GM23338 (cell line): ENCODE data around the gene PSKH1. TPM values are rescaled to one million over a fixed set of nuclear protein-coding genes. Genes with fewer than 3 reads are reported as not detected.
A peak's percentile ranks its signal among the peaks of the same experiment; 100 is the strongest.
"Not testable (repeated sequence)": the region's sequence is repeated elsewhere in the genome, so short reads cannot be mapped to it uniquely, and the experiment has no call there.

Experiments used
- ATAC-seq: fragments of 200-7000 bp; cut with Tn5 transposase; 3 replicates; pipeline ENCODE4 v1.9.1; 2020
- DNase-seq: peaks from one replicate; pipeline ENCODE4 v3.0.0-alpha.2; 2015; ENCODE audit warnings: low spot score
- H2AFZ ChIP-seq: fragments of 200-600 bp; sonication (generic); 2 replicates; pipeline ENCODE4 v1.8.0; 2016; ENCODE audit warnings: antibody characterized with exemption, mild to moderate bottlenecking, moderate library complexity
- H3F3A ChIP-seq: fragments of 200-600 bp; sonication (generic); replicated peaks from 2 replicates; pipeline ENCODE4 v1.8.0; 2017; ENCODE audit warnings: antibody characterized with exemption, mixed run types, low read depth
- H3K27ac ChIP-seq: fragments of 200-600 bp; sonication (generic); 2 replicates; pipeline ENCODE4 v1.6.1; 2016; ENCODE audit warnings: low read depth
- H3K27me3 ChIP-seq: fragments of 200-600 bp; sonication (generic); 2 replicates; pipeline ENCODE4 v1.8.0; 2016; ENCODE audit warnings: mild to moderate bottlenecking, mixed run types, moderate library complexity; ENCODE audit not compliant: insufficient read depth
- H3K36me3 ChIP-seq: fragments of 200-600 bp; sonication (generic); 2 replicates; pipeline ENCODE4 v1.8.0; 2016; ENCODE audit warnings: mild to moderate bottlenecking; ENCODE audit not compliant: insufficient read depth
- H3K4me1 ChIP-seq: fragments of 200-600 bp; sonication (generic); 2 replicates; pipeline ENCODE4 v1.8.0; 2016; ENCODE audit warnings: mild to moderate bottlenecking, moderate library complexity; ENCODE audit not compliant: insufficient read depth
- H3K4me2 ChIP-seq: fragments of 200-600 bp; sonication (generic); 2 replicates; pipeline ENCODE4 v1.7.1; 2017; ENCODE audit warnings: mixed run types
- H3K4me3 ChIP-seq: fragments of 200-600 bp; sonication (generic); 2 replicates; pipeline ENCODE4 v1.6.1; 2016; ENCODE audit warnings: mixed run types
- H3K79me2 ChIP-seq: fragments of 200-600 bp; sonication (generic); replicated peaks from 2 replicates; pipeline ENCODE4 v1.8.0; 2017; ENCODE audit warnings: mild to moderate bottlenecking; ENCODE audit not compliant: insufficient read depth
- H3K9me2 ChIP-seq: fragments of 200-600 bp; sonication (generic); 2 replicates; pipeline ENCODE4 v1.8.0; 2017; ENCODE audit not compliant: insufficient read depth
- H4K20me1 ChIP-seq: fragments of 200-600 bp; sonication (generic); replicated peaks from 2 replicates; pipeline ENCODE4 v1.8.0; 2017; ENCODE audit warnings: mild to moderate bottlenecking; ENCODE audit not compliant: insufficient read depth
- H3K27ac Mint-ChIP-seq: 2 replicates; pipeline ENCODE4 v1.8.0; 2020; ENCODE audit warnings: inconsistent platforms, mild to moderate bottlenecking, moderate library complexity, mixed read lengths
- H3K27me3 Mint-ChIP-seq: 3 replicates; pipeline ENCODE4 v1.8.0; 2022; ENCODE audit warnings: low read depth, mild to moderate bottlenecking, moderate library complexity, mixed read lengths, inconsistent platforms; ENCODE audit not compliant: insufficient read depth, poor library complexity
- H3K36me3 Mint-ChIP-seq: 3 replicates; pipeline ENCODE4 v1.8.0; 2021; ENCODE audit warnings: low read depth, mild to moderate bottlenecking, inconsistent platforms, moderate library complexity, mixed read lengths
- H3K4me1 Mint-ChIP-seq: 3 replicates; pipeline ENCODE4 v1.8.0; 2020; ENCODE audit warnings: mild to moderate bottlenecking, inconsistent platforms, mixed read lengths
- H3K4me3 Mint-ChIP-seq: 3 replicates; pipeline ENCODE4 v1.8.0; 2021; ENCODE audit warnings: moderate library complexity, mild to moderate bottlenecking, inconsistent platforms, mixed read lengths
- H3K9me3 Mint-ChIP-seq: 3 replicates; pipeline ENCODE4 v1.8.0; 2020; ENCODE audit warnings: moderate library complexity, mild to moderate bottlenecking, inconsistent platforms, mixed read lengths
- CREB1 ChIP-seq: fragments of 250-450 bp; sonication (Bioruptor Pico); IDR thresholded peaks from 2 replicates; pipeline ENCODE4 v1.5.0; 2020; ENCODE audit warnings: low read depth, mild to moderate bottlenecking, moderate library complexity
- NANOG ChIP-seq: IDR thresholded peaks from 2 replicates; pipeline ENCODE4 v1.6.1; 2016; ENCODE audit warnings: antibody characterized with exemption, borderline replicate concordance
- POLR2AphosphoS5 ChIP-seq: IDR thresholded peaks from 2 replicates; pipeline ENCODE4 v1.6.1; 2016; ENCODE audit warnings: antibody characterized with exemption, low read depth
- ZNF114 ChIP-seq: fragments of 250-450 bp; sonication (Bioruptor Pico); IDR thresholded peaks from 2 replicates; pipeline ENCODE4 v1.5.0; 2020; ENCODE audit warnings: mild to moderate bottlenecking, moderate library complexity
- polyA plus RNA-seq: library from polyadenylated mRNA; unstranded; fragments of >200 nt; fragmentation: Nextera tagmentation; extraction: Ambion mirVana; gene quantifications from 2 replicates; pipeline ENCODE4 v1.2.1, GENCODE V29; 2016
- total RNA-seq: library from RNA; depleted of rRNA; stranded (reverse); fragments of >200 nt; shearing (Covaris generic); gene quantifications from 2 replicates; pipeline ENCODE4 v1.2.3, GENCODE V29; 2014
- TF ChIP-seq, protein P1 (sequence below), 2 experiments: fragments of 200-600 bp in 1 of 2; sonication (generic) in 1 of 2; conservative IDR thresholded peaks; 2 replicates each; pipeline versions ENCODE4 v1.5.1 to v1.6.1; 2016 to 2017; ENCODE audit warnings: antibody characterized with exemption in 2 of 2, low read depth in 2 of 2, mild to moderate bottlenecking in 2 of 2, moderate library complexity in 1 of 2
- TF ChIP-seq, protein P2 (sequence below): IDR thresholded peaks from 2 replicates; pipeline ENCODE4 v1.6.1; 2016; ENCODE audit warnings: antibody characterized with exemption
- TF ChIP-seq, protein P3 (sequence below): IDR thresholded peaks from one replicate; pipeline ENCODE4 v1.6.1; 2018; ENCODE audit warnings: antibody characterized with exemption; ENCODE audit not compliant: unreplicated experiment

PSKH1 gene
- total and polyA plus RNA-seq, 2 experiments from 2014 or later: 14.3 to 23.9 TPM

DNA sequence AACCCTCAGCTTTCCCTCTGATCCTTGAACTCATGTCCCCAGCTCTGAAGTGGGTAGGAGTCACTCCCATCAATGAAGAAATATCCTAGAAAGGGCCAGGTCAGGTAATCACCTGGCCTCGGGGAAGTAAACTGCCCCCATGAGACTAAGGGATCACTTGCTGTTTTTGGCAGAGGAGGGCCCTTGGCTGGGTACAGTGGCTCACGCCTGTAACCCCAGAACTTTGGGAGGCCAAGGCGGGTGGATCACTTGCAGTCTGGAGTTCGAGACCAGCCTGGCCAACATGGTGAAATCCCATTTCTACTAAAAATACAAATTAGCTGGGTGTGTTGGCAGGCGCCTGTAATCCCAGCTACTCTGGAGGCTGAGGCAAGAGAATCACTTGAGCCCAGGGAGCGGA lies 29.0 kb upstream of the PSKH1 start:
- H3K36me3 Mint-ChIP-seq: peaks cover 59% of the 10 kb centered on the region
- Histone ChIP-seq H4K20me1 (peaks cover 48% of the 10 kb centered on the region), H3K36me3 (peaks cover 35% of the 10 kb centered on the region)

DNA sequence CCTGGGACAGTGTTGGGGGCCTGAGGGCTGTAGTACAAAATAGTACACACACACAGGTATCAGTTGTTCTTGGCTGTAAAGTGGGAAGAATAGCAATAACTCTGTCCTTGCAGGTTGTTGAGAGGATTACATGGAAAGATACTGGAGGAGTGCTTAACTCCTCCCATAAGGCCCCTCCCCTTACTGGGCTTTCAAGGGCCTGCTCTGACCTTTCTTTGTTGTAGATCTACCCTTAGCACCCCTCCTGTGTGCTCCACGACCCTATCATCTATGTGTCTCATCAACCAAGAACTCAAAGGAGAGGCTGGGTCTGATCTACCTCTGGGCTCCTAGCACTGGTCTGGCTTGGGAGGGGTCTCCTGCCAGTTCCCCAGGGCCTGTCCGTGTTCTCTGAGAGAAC lies 28.5 kb upstream of the PSKH1 start:
- no peaks in the 10 kb centered on the region for H3K27me3 Mint-ChIP-seq
- peak; percentile 32; the same call in 2 of the 3 replicates for ATAC-seq
- H3K9me3 Mint-ChIP-seq: no peaks in the 10 kb centered on the region
- no peaks in the 10 kb centered on the region for H3K4me1 ChIP-seq
- H3K27ac Mint-ChIP-seq: no peak overlapping the region; the same call in 1 of the 2 replicates
- H3K4me2 ChIP-seq: no peak overlapping the region
- no peaks in the 10 kb centered on the region for H3K27me3 ChIP-seq
- H3K36me3 Mint-ChIP-seq: peaks cover 62% of the 10 kb centered on the region
- peaks cover 20% of the 10 kb centered on the region for H3F3A ChIP-seq
- TF ChIP-seq CREB1 (CRISPR knock-in tag) (no peak), NANOG (no peak), POLR2AphosphoS5 (no peak), ZNF114 (CRISPR knock-in tag) (no peak)
- TF ChIP-seq, protein P1, sequence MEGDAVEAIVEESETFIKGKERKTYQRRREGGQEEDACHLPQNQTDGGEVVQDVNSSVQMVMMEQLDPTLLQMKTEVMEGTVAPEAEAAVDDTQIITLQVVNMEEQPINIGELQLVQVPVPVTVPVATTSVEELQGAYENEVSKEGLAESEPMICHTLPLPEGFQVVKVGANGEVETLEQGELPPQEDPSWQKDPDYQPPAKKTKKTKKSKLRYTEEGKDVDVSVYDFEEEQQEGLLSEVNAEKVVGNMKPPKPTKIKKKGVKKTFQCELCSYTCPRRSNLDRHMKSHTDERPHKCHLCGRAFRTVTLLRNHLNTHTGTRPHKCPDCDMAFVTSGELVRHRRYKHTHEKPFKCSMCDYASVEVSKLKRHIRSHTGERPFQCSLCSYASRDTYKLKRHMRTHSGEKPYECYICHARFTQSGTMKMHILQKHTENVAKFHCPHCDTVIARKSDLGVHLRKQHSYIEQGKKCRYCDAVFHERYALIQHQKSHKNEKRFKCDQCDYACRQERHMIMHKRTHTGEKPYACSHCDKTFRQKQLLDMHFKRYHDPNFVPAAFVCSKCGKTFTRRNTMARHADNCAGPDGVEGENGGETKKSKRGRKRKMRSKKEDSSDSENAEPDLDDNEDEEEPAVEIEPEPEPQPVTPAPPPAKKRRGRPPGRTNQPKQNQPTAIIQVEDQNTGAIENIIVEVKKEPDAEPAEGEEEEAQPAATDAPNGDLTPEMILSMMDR (conservative IDR thresholded peaks at IDR 0.05; ENCODE audit: low read depth in 2 of 2): no peak
- TF ChIP-seq, protein P2, sequence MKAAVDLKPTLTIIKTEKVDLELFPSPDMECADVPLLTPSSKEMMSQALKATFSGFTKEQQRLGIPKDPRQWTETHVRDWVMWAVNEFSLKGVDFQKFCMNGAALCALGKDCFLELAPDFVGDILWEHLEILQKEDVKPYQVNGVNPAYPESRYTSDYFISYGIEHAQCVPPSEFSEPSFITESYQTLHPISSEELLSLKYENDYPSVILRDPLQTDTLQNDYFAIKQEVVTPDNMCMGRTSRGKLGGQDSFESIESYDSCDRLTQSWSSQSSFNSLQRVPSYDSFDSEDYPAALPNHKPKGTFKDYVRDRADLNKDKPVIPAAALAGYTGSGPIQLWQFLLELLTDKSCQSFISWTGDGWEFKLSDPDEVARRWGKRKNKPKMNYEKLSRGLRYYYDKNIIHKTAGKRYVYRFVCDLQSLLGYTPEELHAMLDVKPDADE: no peak
- TF ChIP-seq, protein P3, sequence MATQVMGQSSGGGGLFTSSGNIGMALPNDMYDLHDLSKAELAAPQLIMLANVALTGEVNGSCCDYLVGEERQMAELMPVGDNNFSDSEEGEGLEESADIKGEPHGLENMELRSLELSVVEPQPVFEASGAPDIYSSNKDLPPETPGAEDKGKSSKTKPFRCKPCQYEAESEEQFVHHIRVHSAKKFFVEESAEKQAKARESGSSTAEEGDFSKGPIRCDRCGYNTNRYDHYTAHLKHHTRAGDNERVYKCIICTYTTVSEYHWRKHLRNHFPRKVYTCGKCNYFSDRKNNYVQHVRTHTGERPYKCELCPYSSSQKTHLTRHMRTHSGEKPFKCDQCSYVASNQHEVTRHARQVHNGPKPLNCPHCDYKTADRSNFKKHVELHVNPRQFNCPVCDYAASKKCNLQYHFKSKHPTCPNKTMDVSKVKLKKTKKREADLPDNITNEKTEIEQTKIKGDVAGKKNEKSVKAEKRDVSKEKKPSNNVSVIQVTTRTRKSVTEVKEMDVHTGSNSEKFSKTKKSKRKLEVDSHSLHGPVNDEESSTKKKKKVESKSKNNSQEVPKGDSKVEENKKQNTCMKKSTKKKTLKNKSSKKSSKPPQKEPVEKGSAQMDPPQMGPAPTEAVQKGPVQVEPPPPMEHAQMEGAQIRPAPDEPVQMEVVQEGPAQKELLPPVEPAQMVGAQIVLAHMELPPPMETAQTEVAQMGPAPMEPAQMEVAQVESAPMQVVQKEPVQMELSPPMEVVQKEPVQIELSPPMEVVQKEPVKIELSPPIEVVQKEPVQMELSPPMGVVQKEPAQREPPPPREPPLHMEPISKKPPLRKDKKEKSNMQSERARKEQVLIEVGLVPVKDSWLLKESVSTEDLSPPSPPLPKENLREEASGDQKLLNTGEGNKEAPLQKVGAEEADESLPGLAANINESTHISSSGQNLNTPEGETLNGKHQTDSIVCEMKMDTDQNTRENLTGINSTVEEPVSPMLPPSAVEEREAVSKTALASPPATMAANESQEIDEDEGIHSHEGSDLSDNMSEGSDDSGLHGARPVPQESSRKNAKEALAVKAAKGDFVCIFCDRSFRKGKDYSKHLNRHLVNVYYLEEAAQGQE: no peak
- H3K9me2 ChIP-seq: no peaks in the 10 kb centered on the region
- H3K4me1 Mint-ChIP-seq: peaks cover 15% of the 10 kb centered on the region
- no peak for DNase-seq
- peak overlapping the region; percentile 63; the same call in 1 of the 2 replicates for H3K27ac ChIP-seq
- H4K20me1 ChIP-seq: peaks cover 45% of the 10 kb centered on the region
- H3K36me3 ChIP-seq: peaks cover 35% of the 10 kb centered on the region
- H3K4me3 ChIP-seq: no peak overlapping the region
- H2AFZ ChIP-seq: no peak overlapping the region
- H3K79me2 ChIP-seq: peaks cover 59% of the 10 kb centered on the region
- no peak overlapping the region for H3K4me3 Mint-ChIP-seq

More for the DNA sequence above, 29.0 kb upstream of the PSKH1 start:
- not testable (repeated sequence) for H3K4me3 ChIP-seq, H3K27me3 Mint-ChIP-seq, ATAC-seq, H3K27ac Mint-ChIP-seq, H3K9me2 ChIP-seq, H3K4me3 Mint-ChIP-seq, H3K4me2 ChIP-seq, H3K9me3 Mint-ChIP-seq, H2AFZ ChIP-seq, DNase-seq, H3K4me1 ChIP-seq, H3K27me3 ChIP-seq
- Histone ChIP-seq H3K79me2 (peaks cover 64% of the 10 kb centered on the region), H3K27ac (peak overlapping the region; percentile 69), H3F3A (peaks cover 16% of the 10 kb centered on the region)
- peaks cover 15% of the 10 kb centered on the region for H3K4me1 Mint-ChIP-seq
